ENCODE results near the gene PHYHD1. TPM values are rescaled to one million over a fixed set of nuclear protein-coding genes. Genes with fewer than 3 reads are reported as not detected.

Gene PHYHD1
- total RNA-seq, 1 experiment from 2014 or later, result 18.0 TPM

DNA sequence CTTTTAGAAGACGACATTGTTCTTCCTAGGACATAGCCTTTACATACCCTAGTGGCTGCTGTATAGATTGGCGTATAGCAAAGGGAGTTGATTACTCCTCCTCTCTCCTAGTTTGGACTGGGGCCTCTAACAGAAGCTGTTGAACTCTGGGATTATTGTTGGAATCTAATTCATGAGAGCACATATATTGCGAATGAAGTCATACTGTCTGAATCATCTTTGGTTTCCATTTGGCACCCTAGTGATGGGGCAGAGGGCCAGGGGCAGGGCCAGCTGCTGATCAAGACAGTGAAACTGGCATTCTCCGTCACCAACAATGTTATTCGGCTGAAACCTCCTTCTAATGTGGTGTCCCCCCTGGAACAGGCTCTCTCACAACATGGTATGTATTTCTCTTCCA, 67.0 kb downstream of the PHYHD1 start:
- H3T11ph ChIP-seq (ENCODE audit: low read length), result no peak overlapping the region

More for the DNA sequence above, 67.0 kb downstream of the PHYHD1 start:
- Histone ChIP-seq H3K4ac (ENCODE audit: low read depth, low read length) (no peak overlapping the region), H4K8ac (replicated peaks; ENCODE audit: insufficient read length, low read depth, low read length) (no peak overlapping the region), H3K79me1 (ENCODE audit: insufficient read depth, low read depth, low read length, poor library complexity, severe bottlenecking) (no peaks in the 10 kb centered on the region), H3K56ac (ENCODE audit: insufficient read length, low read depth, low read length) (no peak overlapping the region), H3K18ac (ENCODE audit: insufficient read length, low read depth, low read length) (no peak overlapping the region), H2BK15ac (ENCODE audit: low read depth, low read length) (no peak overlapping the region), H4K20me1 (ENCODE audit: control insufficient read depth, insufficient read depth, insufficient read length) (no peaks in the 10 kb centered on the region), H4K5ac (ENCODE audit: insufficient read length, low read depth, low read length) (no peak overlapping the region), H3K79me2 (ENCODE audit: insufficient read depth, low read length) (no peaks in the 10 kb centered on the region), H2AFZ (ENCODE audit: low read length) (no peak overlapping the region), H3K27ac (ENCODE audit: insufficient read length, low read depth, low read length) (no peak overlapping the region), H3K23ac (ENCODE audit: insufficient read length, low read depth, low read length) (no peak overlapping the region), H3K23me2 (ENCODE audit: insufficient read length, low read depth, low read length, poor library complexity, severe bottlenecking) (no peaks in the 10 kb centered on the region), H4K91ac (ENCODE audit: insufficient read length, low read depth, low read length) (no peak overlapping the region), H2BK12ac (ENCODE audit: insufficient read length, low read depth, low read length) (no peak overlapping the region), H3K4me2 (ENCODE audit: insufficient read depth, insufficient read length, low read length) (no peak overlapping the region), H3K14ac (ENCODE audit: insufficient read depth, low read length) (no peak overlapping the region), H2BK120ac (ENCODE audit: low read depth, low read length, poor library complexity, severe bottlenecking) (no peak overlapping the region), H2BK5ac (ENCODE audit: insufficient read length, low read length) (no peak overlapping the region), H3K4me1 (ENCODE audit: insufficient read depth, low read length) (no peaks in the 10 kb centered on the region), H2BK20ac (ENCODE audit: low read depth, low read length, poor library complexity, severe bottlenecking) (no peak overlapping the region), H3K9me3 (ENCODE audit: control insufficient read depth, low read depth, low read length) (no peaks in the 10 kb centered on the region), H3K9ac (ENCODE audit: extremely low read depth, insufficient read length, low read length) (no peak overlapping the region), H3K27me3 (ENCODE audit: insufficient read depth, low read length) (no peaks in the 10 kb centered on the region), H2AK5ac (ENCODE audit: insufficient read length, low read length) (no peak overlapping the region)
- Mint-ChIP-seq H3K4me3 (no peak overlapping the region), H3K4me1 (no peaks in the 10 kb centered on the region), H3K36me3 (ENCODE audit: insufficient read depth in 1 of 3, low read depth in 3 of 3) (peaks cover 31 to 76% (median 68%) of the 10 kb centered on the region in 3 experiments; a peak in 6 of 7 replicates), H3K27ac (no peak overlapping the region), H3K9me3 (no peaks in the 10 kb centered on the region), H3K27me3 (ENCODE audit: low read depth) (no peaks in the 10 kb centered on the region)
- TF ChIP-seq, protein P1, sequence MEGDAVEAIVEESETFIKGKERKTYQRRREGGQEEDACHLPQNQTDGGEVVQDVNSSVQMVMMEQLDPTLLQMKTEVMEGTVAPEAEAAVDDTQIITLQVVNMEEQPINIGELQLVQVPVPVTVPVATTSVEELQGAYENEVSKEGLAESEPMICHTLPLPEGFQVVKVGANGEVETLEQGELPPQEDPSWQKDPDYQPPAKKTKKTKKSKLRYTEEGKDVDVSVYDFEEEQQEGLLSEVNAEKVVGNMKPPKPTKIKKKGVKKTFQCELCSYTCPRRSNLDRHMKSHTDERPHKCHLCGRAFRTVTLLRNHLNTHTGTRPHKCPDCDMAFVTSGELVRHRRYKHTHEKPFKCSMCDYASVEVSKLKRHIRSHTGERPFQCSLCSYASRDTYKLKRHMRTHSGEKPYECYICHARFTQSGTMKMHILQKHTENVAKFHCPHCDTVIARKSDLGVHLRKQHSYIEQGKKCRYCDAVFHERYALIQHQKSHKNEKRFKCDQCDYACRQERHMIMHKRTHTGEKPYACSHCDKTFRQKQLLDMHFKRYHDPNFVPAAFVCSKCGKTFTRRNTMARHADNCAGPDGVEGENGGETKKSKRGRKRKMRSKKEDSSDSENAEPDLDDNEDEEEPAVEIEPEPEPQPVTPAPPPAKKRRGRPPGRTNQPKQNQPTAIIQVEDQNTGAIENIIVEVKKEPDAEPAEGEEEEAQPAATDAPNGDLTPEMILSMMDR (conservative IDR thresholded peaks at IDR 0.05), result no peak
- no peak for DNase-seq
- no CpG with 5 or more reads among the region's 5 CpGs for WGBS (ENCODE audit: extremely low coverage, insufficient read length, low lambda C conversion rate)

Other genes with a start within 250 kb of the PHYHD1 start
- gene SET, start 231.8 kb upstream of the PHYHD1 start, total RNA-seq (2021), result 1,148 and 1,158 TPM in 2 replicates
- gene PKN3, start 218.5 kb upstream of the PHYHD1 start, total RNA-seq (2021), result 23.8 and 25.0 TPM in 2 replicates
- gene ZDHHC12, start 196.9 kb upstream of the PHYHD1 start, total RNA-seq (2021), result 42.8 and 45.8 TPM in 2 replicates
- 23.1 and 24.2 TPM in 2 replicates for gene ZER1, start 149.1 kb upstream of the PHYHD1 start, total RNA-seq (2021)
- gene TBC1D13, start 133.7 kb upstream of the PHYHD1 start, total RNA-seq (2021), result 27.3 and 30.3 TPM in 2 replicates
- gene ENDOG, start 102.5 kb upstream of the PHYHD1 start, total RNA-seq (2021), result 16.7 and 17.6 TPM in 2 replicates
- 86.3 and 91.8 TPM in 2 replicates for gene SPOUT1, start 91.2 kb upstream of the PHYHD1 start, total RNA-seq (2021)
- 14.6 and 15.2 TPM in 2 replicates for gene KYAT1, start 39.0 kb upstream of the PHYHD1 start, total RNA-seq (2021)
- gene LRRC8A, start 38.8 kb upstream of the PHYHD1 start, total RNA-seq (2021), result 76.0 and 79.2 TPM in 2 replicates
- gene DOLK, start 26.6 kb downstream of the PHYHD1 start, total RNA-seq (2021), result 20.1 and 20.2 TPM in 2 replicates
- 101 and 104 TPM in 2 replicates for gene NUP188, start 26.7 kb downstream of the PHYHD1 start, total RNA-seq (2021)
- gene SH3GLB2, start 107.3 kb downstream of the PHYHD1 start, total RNA-seq (2021), result 69.0 and 69.5 TPM in 2 replicates
- gene MIGA2, start 115.6 kb downstream of the PHYHD1 start, total RNA-seq (2021), result 37.8 and 38.8 TPM in 2 replicates
- gene DOLPP1, start 160.1 kb downstream of the PHYHD1 start, total RNA-seq (2021), result 42.6 and 43.3 TPM in 2 replicates
- 15.0 and 15.7 TPM in 2 replicates for gene CRAT, start 189.8 kb downstream of the PHYHD1 start, total RNA-seq (2021)
- gene PTPA, start 190.4 kb downstream of the PHYHD1 start, total RNA-seq (2021), result 140 and 145 TPM in 2 replicates